BJ (cell line): ENCODE results near the gene ZNF22. TPM values are rescaled to one million over a fixed set of nuclear protein-coding genes. Genes with fewer than 3 reads are reported as not detected.

Experiments used
- CTCF ChIA-PET: fragments of 350-600 bp; formaldehyde crosslinking; extraction: SDS; loops from one replicate; lab custom pipeline; 2021; ENCODE audit warnings: antibody characterized with exemption, inconsistent platforms; lab: Yijun Ruan, JAX
- POLR2A ChIA-PET: fragments of 300-600 bp; sonication (Branson Sonifier 250); formaldehyde crosslinking; extraction: SDS; loops from one replicate; lab custom pipeline; 2021; ENCODE audit warnings: antibody characterized with exemption; lab: Charles Lee
- DNase-seq: peaks from one replicate; pipeline ENCODE4 v3.0.0-alpha.2; 2011; ENCODE audit warnings: low read depth
- H3K27me3 ChIP-seq: 2 replicates; pipeline ENCODE4 v1.6.0; 2011; ENCODE audit warnings: low read length; ENCODE audit not compliant: control insufficient read depth, insufficient read depth
- H3K36me3 ChIP-seq: 2 replicates; pipeline ENCODE4 v1.5.1; 2011; ENCODE audit warnings: low read length; ENCODE audit not compliant: control insufficient read depth, insufficient read depth
- H3K4me3 ChIP-seq: 2 replicates; pipeline ENCODE4 v1.5.1; 2011; ENCODE audit warnings: low read depth, mild to moderate bottlenecking, control low read depth, low read length
- CTCF ChIP-seq: IDR thresholded peaks from 2 replicates; pipeline ENCODE4 v1.5.1; 2011; ENCODE audit warnings: low read depth, mild to moderate bottlenecking, control low read depth, inconsistent platforms, low read length, moderate library complexity; ENCODE audit not compliant: insufficient read depth
- polyA plus RNA-seq: library from polyadenylated mRNA; depleted of rRNA; stranded (reverse); fragments of >200 nt; gene quantifications from 2 replicates; pipeline ENCODE4 v1.2.3, GENCODE V29; 2011

The ZNF22 gene
- polyA plus RNA-seq, 1 experiment, result 7.2 TPM

- no peak for DNase-seq
- ChIA-PET CTCF (interaction anchor here (1.0 to 1.4 kb wide), 2 partner anchors 11 to 57 kb away, joined by 3 to 4 read pairs; partner anchors contain the start of gene DEPP1), POLR2A (no interaction called here)
- Histone ChIP-seq H3K36me3 (no peaks in the 10 kb centered on the region), H3K4me3 (no peak overlapping the region), H3K27me3 (no peaks in the 10 kb centered on the region)
- TF ChIP-seq CTCF, result no peak
These were observed 11.0 kb upstream of the ZNF22 start for GRCh38 chr10:44989597-44990301.

GRCh38 chr10:44990302-44990655 is 10.4 kb upstream of the ZNF22 start:
- CTCF ChIA-PET, result interaction anchor here (1.0 to 1.4 kb wide), 2 partner anchors 11 to 57 kb away, joined by 3 to 4 read pairs; partner anchors contain the start of gene DEPP1

GRCh38 chr10:44990965-44991364 is 9.8 kb upstream of the ZNF22 start:
- H3K36me3 ChIP-seq, result no peaks in the 10 kb centered on the region
- POLR2A ChIA-PET, result no interaction called here
- no peak overlapping the region for H3K4me3 ChIP-seq
- TF ChIP-seq CTCF, result no peak
- no peaks in the 10 kb centered on the region for H3K27me3 ChIP-seq
- CTCF ChIA-PET, result interaction anchor here (1.4 to 2.1 kb wide), 2 partner anchors 12 to 41 kb away, joined by 3 to 5 read pairs; partner anchors contain the start of gene DEPP1
- DNase-seq, result no peak

More at GRCh38 chr10:44990302-44990655, 10.4 kb upstream of the ZNF22 start:
- DNase-seq, result no peak
- POLR2A ChIA-PET, result no interaction called here
- TF ChIP-seq CTCF, result 0 out of 2 replicates have a peak, but pooled peaks have one; percentile 9
- no peaks in the 10 kb centered on the region for H3K36me3 ChIP-seq
- H3K27me3 ChIP-seq, result no peaks in the 10 kb centered on the region
- no peak overlapping the region for H3K4me3 ChIP-seq

- ChIA-PET CTCF (interaction anchor here (1.3 to 2.1 kb wide), 2 partner anchors 42 to 59 kb away, joined by 5 read pairs; no protein-coding TSS in a partner anchor), POLR2A (no interaction called here)
These were observed 9.2 kb upstream of the ZNF22 start for GRCh38 chr10:44991571-44991970.

More at GRCh38 chr10:44991571-44991970, 9.2 kb upstream of the ZNF22 start:
- TF ChIP-seq CTCF, result no peak
- H3K36me3 ChIP-seq, result no peaks in the 10 kb centered on the region
- H3K27me3 ChIP-seq, result no peaks in the 10 kb centered on the region
- DNase-seq, result no peak
- no peak overlapping the region for H3K4me3 ChIP-seq
